H9 (cell line): ENCODE data around the gene SQSTM1. TPM values are rescaled to one million over a fixed set of nuclear protein-coding genes. Genes with fewer than 3 reads are reported as not detected.

ENCODE experiments used
- DNase-seq: peaks from one replicate; pipeline ENCODE4 v3.0.0-alpha.2; 2017
- H2AFZ ChIP-seq: one replicate; pipeline ENCODE4 v1.6.1; 2013; ENCODE audit warnings: mild to moderate bottlenecking, low read length, control low read depth, moderate library complexity
- H2AK5ac ChIP-seq: 2 replicates; pipeline ENCODE4 v1.6.1; 2013; ENCODE audit warnings: low read length, control low read depth, mixed read lengths; ENCODE audit not compliant: insufficient read length
- H2BK120ac ChIP-seq: one replicate; pipeline ENCODE4 v1.6.1; 2013; ENCODE audit warnings: low read depth, mild to moderate bottlenecking, low read length, control low read depth, inconsistent platforms; ENCODE audit not compliant: poor library complexity, severe bottlenecking
- H2BK12ac ChIP-seq: 2 replicates; pipeline ENCODE4 v1.6.1; 2013; ENCODE audit warnings: low read length, control low read depth, mixed read lengths, low read depth; ENCODE audit not compliant: insufficient read length
- H2BK15ac ChIP-seq: 2 replicates; pipeline ENCODE4 v1.6.1; 2013; ENCODE audit warnings: low read depth, low read length, control low read depth
- H2BK20ac ChIP-seq: one replicate; pipeline ENCODE4 v1.6.1; 2013; ENCODE audit warnings: low read depth, mild to moderate bottlenecking, low read length, control low read depth, inconsistent platforms; ENCODE audit not compliant: poor library complexity, severe bottlenecking
- H2BK5ac ChIP-seq: 2 replicates; pipeline ENCODE4 v1.6.1; 2013; ENCODE audit warnings: low read length, control low read depth, mixed read lengths; ENCODE audit not compliant: insufficient read length
- H3K14ac ChIP-seq: 2 replicates; pipeline ENCODE4 v1.6.1; 2013; ENCODE audit warnings: low read length, control low read depth; ENCODE audit not compliant: insufficient read depth
- H3K18ac ChIP-seq: 2 replicates; pipeline ENCODE4 v1.6.1; 2013; ENCODE audit warnings: low read depth, mild to moderate bottlenecking, mixed read lengths, low read length, control low read depth; ENCODE audit not compliant: insufficient read length
- H3K23ac ChIP-seq: 2 replicates; pipeline ENCODE4 v1.6.1; 2013; ENCODE audit warnings: low read length, control low read depth, mixed read lengths, low read depth; ENCODE audit not compliant: insufficient read length
- H3K23me2 ChIP-seq: 2 replicates; pipeline ENCODE4 v1.6.1; 2013; ENCODE audit warnings: low read depth, mild to moderate bottlenecking, mixed read lengths, low read length, control low read depth; ENCODE audit not compliant: insufficient read length, poor library complexity, severe bottlenecking
- H3K27ac ChIP-seq: 2 replicates; pipeline ENCODE4 v1.5.1; 2013; ENCODE audit warnings: low read length, control low read depth, mixed read lengths, low read depth; ENCODE audit not compliant: insufficient read length
- H3K27me3 ChIP-seq: 2 replicates; pipeline ENCODE4 v1.6.1; 2013; ENCODE audit warnings: low read length, control low read depth, inconsistent platforms; ENCODE audit not compliant: insufficient read depth
- H3K4ac ChIP-seq: 2 replicates; pipeline ENCODE4 v1.6.1; 2013; ENCODE audit warnings: low read depth, mild to moderate bottlenecking, control low read depth, inconsistent platforms, low read length, moderate library complexity
- H3K4me1 ChIP-seq: 2 replicates; pipeline ENCODE4 v1.6.1; 2013; ENCODE audit warnings: low read length, control low read depth, inconsistent platforms; ENCODE audit not compliant: insufficient read depth
- H3K4me2 ChIP-seq: 2 replicates; pipeline ENCODE4 v1.6.1; 2013; ENCODE audit warnings: low read length, control low read depth, mixed read lengths; ENCODE audit not compliant: insufficient read length, insufficient read depth
- H3K56ac ChIP-seq: 2 replicates; pipeline ENCODE4 v1.6.1; 2013; ENCODE audit warnings: low read depth, mild to moderate bottlenecking, mixed read lengths, low read length, control low read depth; ENCODE audit not compliant: insufficient read length
- H3K79me1 ChIP-seq: 2 replicates; pipeline ENCODE4 v1.6.1; 2013; ENCODE audit warnings: low read depth, mild to moderate bottlenecking, moderate library complexity, low read length, control low read depth, inconsistent platforms; ENCODE audit not compliant: insufficient read depth, poor library complexity, severe bottlenecking
- H3K79me2 ChIP-seq: 2 replicates; pipeline ENCODE4 v1.6.1; 2013; ENCODE audit warnings: low read length, control low read depth, inconsistent platforms; ENCODE audit not compliant: insufficient read depth
- H3K9ac ChIP-seq: 2 replicates; pipeline ENCODE4 v1.6.1; 2013; ENCODE audit warnings: low read length, control low read depth, mixed read lengths; ENCODE audit not compliant: insufficient read length; ENCODE audit errors: extremely low read depth
- H3K9me3 ChIP-seq: one replicate; pipeline ENCODE4 v1.6.1; 2013; ENCODE audit warnings: low read depth, low read length, inconsistent platforms; ENCODE audit not compliant: control insufficient read depth
- H3T11ph ChIP-seq: one replicate; pipeline ENCODE4 v1.6.1; 2013; ENCODE audit warnings: mild to moderate bottlenecking, low read length, control low read depth, inconsistent platforms
- H4K20me1 ChIP-seq: one replicate; pipeline ENCODE4 v1.6.1; 2013; ENCODE audit not compliant: control insufficient read depth, insufficient read length, insufficient read depth
- H4K5ac ChIP-seq: 2 replicates; pipeline ENCODE4 v1.6.1; 2013; ENCODE audit warnings: low read depth, mild to moderate bottlenecking, mixed read lengths, low read length, control low read depth; ENCODE audit not compliant: insufficient read length
- H4K8ac ChIP-seq: replicated peaks from 2 replicates; pipeline ENCODE4 v1.6.1; 2013; ENCODE audit warnings: low read length, control low read depth, mixed read lengths, low read depth; ENCODE audit not compliant: insufficient read length
- H4K91ac ChIP-seq: 2 replicates; pipeline ENCODE4 v1.6.1; 2013; ENCODE audit warnings: low read depth, mild to moderate bottlenecking, moderate library complexity, mixed read lengths, low read length, control low read depth; ENCODE audit not compliant: insufficient read length
- H3K27ac Mint-ChIP-seq, 3 experiments: 2 replicates in 2 of 3; 3 replicates in 1 of 3; pipeline ENCODE4 v1.8.0; 2020 to 2021; ENCODE audit warnings: mixed read lengths in 3 of 3, mild to moderate bottlenecking in 1 of 3, moderate library complexity in 1 of 3
- H3K27me3 Mint-ChIP-seq: 2 replicates; pipeline ENCODE4 v1.8.0; 2021; ENCODE audit warnings: low read depth, mild to moderate bottlenecking, moderate library complexity, mixed read lengths
- H3K36me3 Mint-ChIP-seq, 3 experiments: 2 replicates in 2 of 3; 3 replicates in 1 of 3; pipeline ENCODE4 v1.8.0; 2020 to 2021; ENCODE audit warnings: low read depth in 3 of 3, mixed read lengths in 3 of 3; ENCODE audit not compliant: insufficient read depth in 1 of 3
- H3K4me1 Mint-ChIP-seq, 2 experiments: 2 replicates each; pipeline ENCODE4 v1.8.0; 2020; ENCODE audit warnings: mixed read lengths in 2 of 2
- H3K4me3 Mint-ChIP-seq, 2 experiments: 2 replicates in 1 of 2; 3 replicates in 1 of 2; pipeline ENCODE4 v1.8.0; 2020 to 2021; ENCODE audit warnings: mild to moderate bottlenecking in 2 of 2, mixed read lengths in 2 of 2, moderate library complexity in 1 of 2
- H3K9me3 Mint-ChIP-seq, 2 experiments: 2 replicates in 1 of 2; 3 replicates in 1 of 2; pipeline ENCODE4 v1.8.0; 2020; ENCODE audit warnings: mild to moderate bottlenecking in 2 of 2, mixed read lengths in 2 of 2, moderate library complexity in 1 of 2
- CTCF ChIP-seq: fragments of 200-600 bp; sonication (generic); conservative IDR thresholded peaks from 3 replicates; pipeline ENCODE4 v1.8.0; 2021; ENCODE audit warnings: antibody characterized with exemption, mild to moderate bottlenecking
- WGBS: extraction: QIAGEN DNeasy Blood & Tissue Kit; methylation state at CpG from one replicate; pipeline ENCODE4 v1.1.7; 2013; ENCODE audit warnings: missing lambda C conversion rate, low lambda C conversion rate, mixed read lengths; ENCODE audit not compliant: insufficient read length; ENCODE audit errors: extremely low coverage; 5-methylcytosine and 5-hydroxymethylcytosine counted together
- total RNA-seq: library from RNA; stranded (reverse); gene quantifications from 2 replicates; pipeline ENCODE4 v1.2.1, GENCODE V29; 2021

The SQSTM1 gene
- total RNA-seq, 1 experiment from 2014 or later, result 144 TPM

GRCh38 chr5:179841621-179842020 lies 20.9 kb downstream of the SQSTM1 start:
- Mint-ChIP-seq H3K36me3 (peaks cover 45 to 68% (median 67%) of the 10 kb centered on the region in 3 experiments), H3K27me3 (no peaks in the 10 kb centered on the region; the same call in 1 of the 2 replicates), H3K9me3 (peaks cover 19 to 23% of the 10 kb centered on the region in 2 experiments), H3K4me1 (no peaks in the 10 kb centered on the region), H3K4me3 (no peak overlapping the region), H3K27ac (no peak overlapping the region)
- Histone ChIP-seq H3T11ph (no peak overlapping the region), H4K91ac (no peak overlapping the region), H3K4me1 (no peaks in the 10 kb centered on the region), H3K4ac (no peak overlapping the region), H3K9me3 (no peaks in the 10 kb centered on the region), H3K14ac (no peak overlapping the region; the same call in 1 of the 2 replicates), H3K18ac (no peak overlapping the region), H2BK120ac (no peak overlapping the region), H3K27ac (no peak overlapping the region), H2AK5ac (no peak overlapping the region), H3K9ac (no peak overlapping the region), H3K23ac (no peak overlapping the region), H2BK20ac (no peak overlapping the region), H2BK12ac (no peak overlapping the region), H3K56ac (no peak overlapping the region), H2BK15ac (no peak overlapping the region), H3K79me2 (no peaks in the 10 kb centered on the region), H4K8ac (no peak overlapping the region), H4K20me1 (no peaks in the 10 kb centered on the region), H3K23me2 (no peaks in the 10 kb centered on the region), H3K27me3 (no peaks in the 10 kb centered on the region), H2AFZ (no peak overlapping the region), H3K4me2 (no peak overlapping the region), H2BK5ac (no peak overlapping the region), H3K79me1 (no peaks in the 10 kb centered on the region), H4K5ac (no peak overlapping the region)
- WGBS, result no CpG with 5 or more reads among the region's 9 CpGs
- no peak for DNase-seq
- no peak for TF ChIP-seq CTCF
